Stimulated activated CD8-positive, alpha-beta memory T cell treated with anti-CD3 and anti-CD28 coated beads, Interleukin-12 subunit alpha, Interleukin-12 subunit beta, amount 100 ng/mL, for 1 hour (primary cell): ENCODE results near the gene GPR85.
"Not testable (repeated sequence)": the region's sequence is repeated elsewhere in the genome, so short reads cannot be mapped to it uniquely, and the experiment has no call there.

ENCODE experiments used
- DNase-seq: peaks from one replicate; pipeline ENCODE4 v3.0.0-alpha.2; 2020; ENCODE audit warnings: low read depth

The GPR85 gene

GRCh38 chr7:113083816-113084495, 2.7 kb downstream of the GPR85 start:
- DNase-seq = no peak

- no peak for DNase-seq
Measured at GRCh38 chr7:113083132-113083815, 3.4 kb downstream of the GPR85 start.

- no peak for DNase-seq
Measured at GRCh38 chr7:113078331-113078730, 8.3 kb downstream of the GPR85 start.

GRCh38 chr7:113076703-113077102, 9.9 kb downstream of the GPR85 start:
- DNase-seq = no peak

- no peak for DNase-seq
Measured at GRCh38 chr7:113071465-113071864, 15.2 kb downstream of the GPR85 start.

GRCh38 chr7:113062499-113062898, 24.1 kb downstream of the GPR85 start:
- no peak for DNase-seq

GRCh38 chr7:113060100-113060499, 26.5 kb downstream of the GPR85 start:
- DNase-seq = no peak

GRCh38 chr7:113054938-113055337, 31.7 kb downstream of the GPR85 start:
- DNase-seq = no peak

GRCh38 chr7:113054272-113054671, 32.4 kb downstream of the GPR85 start:
- DNase-seq = not testable (repeated sequence)

- DNase-seq = not testable (repeated sequence)
Measured at GRCh38 chr7:113049221-113049620, 37.4 kb downstream of the GPR85 start.

- DNase-seq = no peak
Measured at GRCh38 chr7:113046453-113046852, 40.2 kb downstream of the GPR85 start.

GRCh38 chr7:113045379-113045778, 41.2 kb downstream of the GPR85 start:
- no peak for DNase-seq

- DNase-seq = no peak
Measured at GRCh38 chr7:113044394-113044793, 42.2 kb downstream of the GPR85 start.

GRCh38 chr7:113040849-113041248, 45.8 kb downstream of the GPR85 start:
- no peak for DNase-seq

- DNase-seq = no peak
Measured at GRCh38 chr7:113033959-113034358, 52.7 kb downstream of the GPR85 start.
